ENCODE results near the gene AHNAK.
"Not testable (repeated sequence)": the region's sequence is repeated elsewhere in the genome, so short reads cannot be mapped to it uniquely, and the experiment has no call there.

- TF ChIP-seq, protein P1, sequence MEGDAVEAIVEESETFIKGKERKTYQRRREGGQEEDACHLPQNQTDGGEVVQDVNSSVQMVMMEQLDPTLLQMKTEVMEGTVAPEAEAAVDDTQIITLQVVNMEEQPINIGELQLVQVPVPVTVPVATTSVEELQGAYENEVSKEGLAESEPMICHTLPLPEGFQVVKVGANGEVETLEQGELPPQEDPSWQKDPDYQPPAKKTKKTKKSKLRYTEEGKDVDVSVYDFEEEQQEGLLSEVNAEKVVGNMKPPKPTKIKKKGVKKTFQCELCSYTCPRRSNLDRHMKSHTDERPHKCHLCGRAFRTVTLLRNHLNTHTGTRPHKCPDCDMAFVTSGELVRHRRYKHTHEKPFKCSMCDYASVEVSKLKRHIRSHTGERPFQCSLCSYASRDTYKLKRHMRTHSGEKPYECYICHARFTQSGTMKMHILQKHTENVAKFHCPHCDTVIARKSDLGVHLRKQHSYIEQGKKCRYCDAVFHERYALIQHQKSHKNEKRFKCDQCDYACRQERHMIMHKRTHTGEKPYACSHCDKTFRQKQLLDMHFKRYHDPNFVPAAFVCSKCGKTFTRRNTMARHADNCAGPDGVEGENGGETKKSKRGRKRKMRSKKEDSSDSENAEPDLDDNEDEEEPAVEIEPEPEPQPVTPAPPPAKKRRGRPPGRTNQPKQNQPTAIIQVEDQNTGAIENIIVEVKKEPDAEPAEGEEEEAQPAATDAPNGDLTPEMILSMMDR (IDR thresholded peaks at IDR 0.05), result not testable (repeated sequence)
- not testable (repeated sequence) for TF ChIP-seq POLR2A (IDR thresholded peaks at IDR 0.05)
These were observed 24.9 kb upstream of the AHNAK start for GRCh38 chr11:62571493-62571892.

Data from thyroid gland (tissue), 4 donors.